K562 (cell line): Measurements from ENCODE around the gene HSD17B12.

Experiments
- CREM ChIP-seq: IDR thresholded peaks from 2 replicates; pipeline ENCODE4 v1.6.1; 2014; ENCODE audit warnings: antibody characterized with exemption, low read depth
- NBN ChIP-seq: fragments of 450-650 bp; IDR thresholded peaks from 2 replicates; pipeline ENCODE4 v1.6.1; 2016; ENCODE audit warnings: low read depth, mild to moderate bottlenecking

DNA sequence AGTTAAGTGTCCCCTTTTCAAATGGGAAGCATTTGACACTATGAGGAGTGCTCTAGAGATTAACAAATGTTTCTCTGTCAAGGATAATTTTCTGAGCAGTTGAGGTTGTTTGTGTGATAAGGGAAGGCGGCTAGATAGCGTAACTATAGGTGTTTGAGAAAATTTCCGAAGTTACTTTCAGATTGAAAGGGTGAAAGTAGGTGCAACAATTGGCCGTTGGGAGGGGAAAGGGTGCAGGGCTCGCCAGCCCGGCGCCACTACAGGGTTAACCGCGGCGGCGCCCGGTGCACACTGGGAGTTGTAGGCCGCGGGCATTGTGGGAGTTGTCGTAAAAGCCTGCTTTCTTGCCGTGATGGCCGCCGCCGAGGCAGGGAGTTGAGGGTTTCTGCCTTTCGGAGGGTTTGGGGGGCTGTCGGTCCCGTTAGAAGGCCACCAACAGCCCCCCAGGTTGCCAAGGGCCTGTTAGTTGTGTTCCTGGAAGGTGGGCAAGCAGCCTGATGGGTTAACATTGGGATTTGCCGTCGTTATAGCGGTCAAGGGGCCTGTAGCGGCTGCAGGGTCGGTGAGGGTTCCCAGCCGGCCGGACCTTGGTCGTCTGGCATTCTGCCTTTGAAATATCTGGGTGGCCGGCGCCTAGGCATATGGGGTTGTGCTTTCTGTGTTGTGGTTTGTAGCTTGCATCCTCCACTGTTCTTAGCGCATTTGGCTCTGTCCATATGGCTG lies 36.5 kb upstream of the HSD17B12 start:
- peak; percentile 77 for TF ChIP-seq CREM
- TF ChIP-seq NBN = no peak; the same call in 1 of the 2 replicates
